ENCODE data around the gene ST7. TPM values are rescaled to one million over a fixed set of nuclear protein-coding genes. Genes with fewer than 3 reads are reported as not detected.
A peak's percentile ranks its signal among the peaks of the same experiment; 100 is the strongest.

The ST7 gene
- total RNA-seq, 1 donor from 2014 or later, result 8.2 TPM

GRCh38 chr7:116979430-116979829 is 26.1 kb downstream of the ST7 start:
- ATAC-seq, result no peak

- ATAC-seq, result no peak
These were observed 27.1 kb downstream of the ST7 start for GRCh38 chr7:116980354-116980753.

GRCh38 chr7:116981939-116982338 is 28.6 kb downstream of the ST7 start:
- ATAC-seq, result no peak

GRCh38 chr7:116984511-116984910 is 31.2 kb downstream of the ST7 start:
- no peak for ATAC-seq

- peak; percentile 46 for ATAC-seq
These were observed 31.6 kb downstream of the ST7 start for GRCh38 chr7:116984917-116985316.

GRCh38 chr7:116985575-116985974 is 32.3 kb downstream of the ST7 start:
- no peak for ATAC-seq

GRCh38 chr7:116986611-116987565 is 33.6 kb downstream of the ST7 start:
- ATAC-seq, result no peak

- no peak for ATAC-seq
These were observed 35.2 kb downstream of the ST7 start for GRCh38 chr7:116988363-116988989.

- ATAC-seq, result no peak
These were observed 36.8 kb downstream of the ST7 start for GRCh38 chr7:116990056-116990455.

GRCh38 chr7:116991233-116991632 is 37.9 kb downstream of the ST7 start:
- no peak for ATAC-seq

GRCh38 chr7:116994611-116995010 is 41.3 kb downstream of the ST7 start:
- ATAC-seq, result no peak

- no peak for ATAC-seq
These were observed 44.7 kb downstream of the ST7 start for GRCh38 chr7:116997972-116998371.

GRCh38 chr7:116998567-116999175 is 45.4 kb downstream of the ST7 start:
- ATAC-seq, result no peak

GRCh38 chr7:116999311-116999710 is 46.0 kb downstream of the ST7 start:
- ATAC-seq, result no peak

- ATAC-seq, result no peak
These were observed 48.0 kb downstream of the ST7 start for GRCh38 chr7:117001283-117001682.

GRCh38 chr7:117004899-117005298 is 51.6 kb downstream of the ST7 start:
- no peak for ATAC-seq

GRCh38 chr7:117005449-117005848 is 52.1 kb downstream of the ST7 start:
- no peak for ATAC-seq

- ATAC-seq, result no peak
These were observed 53.8 kb downstream of the ST7 start for GRCh38 chr7:117006907-117007684.

GRCh38 chr7:117008118-117008885 is 55.0 kb downstream of the ST7 start:
- no peak for ATAC-seq

GRCh38 chr7:117008886-117009531 is 55.7 kb downstream of the ST7 start:
- ATAC-seq, result no peak

GRCh38 chr7:117009705-117010361 is 56.5 kb downstream of the ST7 start:
- no peak for ATAC-seq
